Epithelial cell of esophagus (primary cell): ENCODE measurements around the gene THOP1.

Source experiments
- DNase-seq: peaks from one replicate; pipeline ENCODE4 v3.0.0; 2010; ENCODE audit warnings: low read depth
- H3K4me3 ChIP-seq: 2 replicates; pipeline ENCODE4 v1.5.1; 2011; ENCODE audit warnings: mild to moderate bottlenecking, low read length, control low read depth
- TF ChIP-seq, protein P1 (sequence below): IDR thresholded peaks from 2 replicates; pipeline ENCODE4 v1.5.1; 2011; ENCODE audit warnings: low read depth, mild to moderate bottlenecking, low read length, control low read depth, inconsistent platforms; ENCODE audit not compliant: insufficient read depth; ENCODE audit errors: missing control alignments

THOP1 gene

DNA sequence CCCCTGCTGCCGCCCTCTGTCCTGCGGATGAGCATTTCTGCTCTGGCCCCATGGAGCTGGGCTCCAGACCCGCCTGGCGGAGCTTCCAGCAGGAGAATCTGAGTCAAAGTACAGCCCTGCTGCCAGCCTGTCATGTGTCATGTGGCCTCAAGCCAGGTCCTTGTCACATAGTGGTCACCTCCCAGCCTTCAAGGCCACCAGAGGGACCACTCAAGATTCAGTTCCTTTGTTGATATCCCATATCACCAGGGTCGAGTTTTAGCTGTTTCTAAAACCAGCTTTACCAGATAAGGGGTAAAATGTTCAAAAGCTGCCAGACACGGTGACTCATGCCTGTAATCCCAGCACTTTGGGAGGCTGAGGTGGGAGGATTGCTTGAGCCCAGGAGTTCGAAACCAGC lies 13.4 kb downstream of the THOP1 start:
- DNase-seq, result no peak
- H3K4me3 ChIP-seq, result no peak overlapping the region
- TF ChIP-seq, protein P1, sequence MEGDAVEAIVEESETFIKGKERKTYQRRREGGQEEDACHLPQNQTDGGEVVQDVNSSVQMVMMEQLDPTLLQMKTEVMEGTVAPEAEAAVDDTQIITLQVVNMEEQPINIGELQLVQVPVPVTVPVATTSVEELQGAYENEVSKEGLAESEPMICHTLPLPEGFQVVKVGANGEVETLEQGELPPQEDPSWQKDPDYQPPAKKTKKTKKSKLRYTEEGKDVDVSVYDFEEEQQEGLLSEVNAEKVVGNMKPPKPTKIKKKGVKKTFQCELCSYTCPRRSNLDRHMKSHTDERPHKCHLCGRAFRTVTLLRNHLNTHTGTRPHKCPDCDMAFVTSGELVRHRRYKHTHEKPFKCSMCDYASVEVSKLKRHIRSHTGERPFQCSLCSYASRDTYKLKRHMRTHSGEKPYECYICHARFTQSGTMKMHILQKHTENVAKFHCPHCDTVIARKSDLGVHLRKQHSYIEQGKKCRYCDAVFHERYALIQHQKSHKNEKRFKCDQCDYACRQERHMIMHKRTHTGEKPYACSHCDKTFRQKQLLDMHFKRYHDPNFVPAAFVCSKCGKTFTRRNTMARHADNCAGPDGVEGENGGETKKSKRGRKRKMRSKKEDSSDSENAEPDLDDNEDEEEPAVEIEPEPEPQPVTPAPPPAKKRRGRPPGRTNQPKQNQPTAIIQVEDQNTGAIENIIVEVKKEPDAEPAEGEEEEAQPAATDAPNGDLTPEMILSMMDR, result no peak

DNA sequence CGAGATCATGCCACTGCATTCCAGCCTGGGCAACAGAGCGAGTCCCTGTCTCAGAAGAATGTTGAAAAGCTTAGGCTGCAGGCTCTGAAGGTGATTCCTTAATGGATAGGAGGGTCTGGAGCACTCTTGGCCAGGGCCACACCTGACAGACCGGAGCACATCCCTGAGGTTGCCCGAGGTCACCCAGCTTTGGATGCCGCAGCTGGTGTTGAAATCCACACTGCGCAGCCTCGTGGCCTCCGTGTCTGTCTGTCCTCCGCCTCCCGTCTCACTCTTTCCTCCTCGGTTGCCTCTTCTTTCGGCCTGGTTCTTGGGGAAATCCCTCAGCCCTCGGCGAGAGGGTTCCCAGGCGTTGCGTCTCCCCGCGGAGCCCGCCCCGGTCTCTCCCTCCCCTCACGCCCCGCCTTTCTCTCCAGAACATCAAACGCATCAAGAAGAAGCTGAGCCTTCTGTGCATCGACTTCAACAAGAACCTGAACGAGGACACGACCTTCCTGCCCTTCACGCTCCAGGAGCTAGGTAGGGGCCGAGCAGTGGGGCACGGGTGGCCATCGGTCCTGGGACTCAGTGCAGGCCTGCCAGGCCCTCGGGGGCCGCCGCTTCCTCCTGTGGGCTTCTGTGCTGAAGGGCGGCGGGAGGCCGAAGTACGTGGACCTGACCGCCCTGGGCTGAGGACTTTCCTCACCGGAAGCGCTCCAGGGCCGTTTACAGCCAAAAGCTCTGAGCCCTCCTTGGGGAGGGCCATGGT lies 14.1 kb downstream of the THOP1 start:
- DNase-seq, result no peak
- H3K4me3 ChIP-seq, result no peak overlapping the region
- TF ChIP-seq, protein P1, result no peak

DNA sequence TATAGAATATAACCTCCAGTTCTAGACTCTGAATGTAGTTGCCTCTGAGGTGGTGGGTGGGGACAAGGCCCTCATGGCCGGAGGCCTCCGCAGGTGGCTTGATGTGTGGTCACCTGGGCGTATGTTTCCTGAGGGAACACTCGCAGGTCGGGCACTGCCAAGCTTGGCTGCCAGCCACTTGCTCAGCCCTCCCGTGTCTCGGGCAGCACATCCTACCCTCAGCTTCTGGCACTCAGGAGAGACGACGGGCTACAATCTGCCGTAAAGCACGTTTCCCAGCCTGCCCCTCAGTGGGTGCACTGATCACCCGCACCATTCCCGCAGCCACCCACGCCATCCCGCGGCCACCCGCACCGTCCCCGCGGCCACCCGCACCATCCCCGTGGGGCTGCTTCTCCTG lies 15.2 kb downstream of the THOP1 start:
- no peak overlapping the region for H3K4me3 ChIP-seq
- DNase-seq, result no peak
- TF ChIP-seq, protein P1, result no peak

DNA sequence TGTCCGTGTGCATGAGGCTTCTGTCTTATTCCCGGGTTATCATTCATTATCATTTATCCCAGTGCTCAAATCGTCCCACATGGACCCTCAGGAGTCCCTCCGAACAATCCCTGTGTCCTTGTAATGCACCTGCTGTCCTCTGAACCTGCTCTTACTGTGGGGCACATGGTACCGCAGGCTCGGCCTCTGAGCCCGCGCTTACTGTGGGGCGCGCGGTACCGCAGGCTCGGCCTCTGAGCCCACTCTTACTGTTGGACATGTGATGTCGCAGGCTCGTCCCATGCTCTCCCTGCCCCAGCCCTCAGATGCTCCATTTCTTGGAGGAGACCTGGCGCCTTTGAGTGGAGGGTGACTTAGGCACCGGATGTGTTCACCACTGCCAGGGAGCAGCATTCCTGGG lies 17.5 kb downstream of the THOP1 start:
- TF ChIP-seq, protein P1, result no peak
- no peak for DNase-seq
- H3K4me3 ChIP-seq, result no peak overlapping the region

DNA sequence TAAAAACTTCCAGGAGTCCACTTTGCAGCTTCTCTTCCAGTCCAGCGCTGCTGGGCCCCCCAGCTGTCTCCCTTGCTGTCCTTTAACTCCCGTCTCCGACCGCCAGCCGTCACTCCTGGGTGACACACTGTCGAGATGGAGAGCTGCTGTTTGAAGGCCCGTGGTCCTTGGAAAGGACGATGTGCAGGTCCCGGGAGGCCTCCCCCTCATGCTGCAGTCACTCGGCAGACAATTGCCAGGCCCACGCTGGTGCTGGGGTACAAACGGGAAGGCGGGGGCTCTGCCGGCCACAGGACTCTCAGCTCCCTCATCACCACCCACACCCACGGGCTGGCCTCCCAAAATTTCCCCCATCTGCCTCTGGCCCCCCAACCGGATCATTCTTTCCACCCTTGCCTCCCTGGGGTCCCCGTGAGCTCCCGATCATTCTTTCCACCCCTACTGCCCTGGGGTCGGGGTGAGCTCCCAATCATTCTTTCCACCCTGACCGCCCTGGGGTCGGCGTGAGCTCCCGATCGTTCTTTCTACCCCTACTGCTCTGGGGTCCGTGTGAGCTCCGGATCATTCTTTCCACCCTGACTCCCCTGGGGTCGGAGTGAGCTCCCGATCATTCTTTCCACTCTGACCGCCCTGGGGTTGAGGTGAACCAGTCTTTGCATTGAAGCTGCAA lies 18.3 kb downstream of the THOP1 start:
- TF ChIP-seq, protein P1, result no peak
- DNase-seq, result no peak
- no peak overlapping the region for H3K4me3 ChIP-seq

DNA sequence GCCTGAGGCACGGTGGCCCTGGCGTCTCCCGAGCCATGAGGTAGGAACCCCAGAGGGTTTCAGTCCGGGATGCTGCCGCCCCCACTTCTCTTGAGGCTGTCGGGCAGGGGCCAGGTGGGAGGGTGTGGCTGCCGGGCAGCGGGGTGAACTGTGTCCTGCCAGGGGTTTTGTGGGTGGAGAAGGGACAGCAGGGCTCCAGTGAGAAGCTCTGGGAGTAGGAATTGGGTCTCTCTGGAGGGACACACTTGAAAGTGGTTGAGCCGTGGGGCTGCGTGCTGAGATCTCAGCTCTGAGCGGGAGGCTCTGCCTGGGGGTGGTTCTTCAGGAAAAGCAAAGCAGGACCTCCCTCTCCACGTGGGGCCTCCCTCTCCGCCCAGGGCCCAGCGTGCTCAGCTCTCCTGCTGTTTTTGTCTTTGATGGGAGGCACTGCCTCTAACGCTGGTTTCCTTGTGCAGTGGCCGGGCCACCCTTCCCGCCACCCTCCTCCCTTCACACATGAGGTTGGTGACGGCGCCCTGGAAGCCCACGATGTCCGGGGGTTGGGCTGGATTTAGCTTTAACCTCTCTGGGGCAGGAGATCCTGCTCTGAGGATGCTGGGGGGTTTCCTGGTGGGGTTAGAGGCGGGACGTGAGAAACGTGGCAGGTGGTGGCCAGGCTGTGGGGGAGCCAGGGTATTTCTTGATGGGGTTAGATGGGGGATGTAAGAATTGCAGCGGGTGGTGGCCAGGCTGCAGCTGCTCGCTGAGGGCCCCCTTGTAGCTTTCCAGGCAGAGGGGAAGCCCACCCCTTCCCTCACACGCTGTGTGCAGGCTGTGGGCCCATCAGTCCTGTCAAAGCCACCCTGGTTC lies 19.1 kb downstream of the THOP1 start:
- TF ChIP-seq, protein P1, result no peak
- no peak overlapping the region for H3K4me3 ChIP-seq

More for the DNA sequence above, 19.1 kb downstream of the THOP1 start:
- DNase-seq, result no peak
